K562 (cell line): ENCODE data around the gene FOXN1. TPM values are rescaled to one million over a fixed set of nuclear protein-coding genes. Genes with fewer than 3 reads are reported as not detected.

Experiments used
- ADNP ChIP-seq: fragments of 200-800 bp; sonication (Bioruptor generic); IDR thresholded peaks from 2 replicates; pipeline ENCODE4 v1.6.1; 2016; ENCODE audit warnings: missing genetic modification characterization, missing compliant biosample characterization
- ASH1L ChIP-seq: fragments of 450-650 bp; IDR thresholded peaks from 2 replicates; pipeline ENCODE4 v1.6.1; 2018; ENCODE audit warnings: borderline replicate concordance, mild to moderate bottlenecking, low read depth; ENCODE audit not compliant: partially characterized antibody
- BCLAF1 ChIP-seq, 2 experiments: fragments of 450-650 bp in 1 of 2; IDR thresholded peaks; 2 replicates each; pipeline ENCODE4 v1.6.1; 2011 to 2017; ENCODE audit warnings: low read depth in 2 of 2, antibody characterized with exemption in 1 of 2, borderline replicate concordance in 1 of 2, low read length in 1 of 2, mild to moderate bottlenecking in 1 of 2, mixed read lengths in 1 of 2; ENCODE audit not compliant: control insufficient read depth in 1 of 2
- CBFA2T2 ChIP-seq: fragments of 450-650 bp; conservative IDR thresholded peaks from 2 replicates; pipeline ENCODE4 v1.6.1; 2017; ENCODE audit warnings: mild to moderate bottlenecking
- CC2D1A ChIP-seq: fragments of 450-650 bp; IDR thresholded peaks from 2 replicates; pipeline ENCODE4 v1.6.1; 2017; ENCODE audit warnings: mild to moderate bottlenecking
- FOXA1 ChIP-seq: fragments of 450-650 bp; IDR thresholded peaks from 2 replicates; pipeline ENCODE4 v1.6.1; 2016; ENCODE audit warnings: mild to moderate bottlenecking, borderline replicate concordance
- NCOA4 ChIP-seq: fragments of 450-650 bp; IDR thresholded peaks from 2 replicates; pipeline ENCODE4 v1.6.1; 2018; ENCODE audit warnings: mild to moderate bottlenecking; ENCODE audit not compliant: partially characterized antibody
- SREBF1 ChIP-seq: fragments of 150-350 bp; IDR thresholded peaks from 2 replicates; pipeline ENCODE4 v1.6.1; 2014; ENCODE audit warnings: antibody characterized with exemption, low read depth, low read length, borderline replicate concordance
- TCF3 ChIP-seq: sonication (generic); formaldehyde crosslinking; IDR thresholded peaks from 2 replicates; pipeline ENCODE4 v1.4.0; 2020; ENCODE audit warnings: mild to moderate bottlenecking, missing genetic modification reagents
- XRCC3 ChIP-seq: fragments of 450-650 bp; IDR thresholded peaks from 2 replicates; pipeline ENCODE4 v1.6.1; 2017; ENCODE audit warnings: mild to moderate bottlenecking, moderate library complexity
- YY1 ChIP-seq, 3 experiments: IDR thresholded peaks; 2 replicates each; pipeline ENCODE4 v1.6.1; 2011; ENCODE audit warnings: low read length in 2 of 3, mild to moderate bottlenecking in 2 of 3, moderate library complexity in 2 of 3, borderline replicate concordance in 1 of 3, control low read depth in 1 of 3, low read depth in 1 of 3; ENCODE audit not compliant: insufficient read depth in 3 of 3, insufficient replicate concordance in 2 of 3, control insufficient read depth in 1 of 3, insufficient read length in 1 of 3; ENCODE audit errors: extremely low read depth in 1 of 3
- ZFP36 ChIP-seq: fragments of 150-350 bp; IDR thresholded peaks from 2 replicates; pipeline ENCODE4 v1.6.1; 2018; ENCODE audit warnings: low read length, low read depth; ENCODE audit not compliant: partially characterized antibody
- ZNF324 ChIP-seq: fragments of 250-450 bp; sonication (Bioruptor Pico); IDR thresholded peaks from 2 replicates; pipeline ENCODE4 v1.4.0; 2020; ENCODE audit warnings: mild to moderate bottlenecking
- ZNF592 ChIP-seq: fragments of 450-650 bp; IDR thresholded peaks from 2 replicates; pipeline ENCODE4 v1.6.1; 2017; ENCODE audit warnings: antibody characterized with exemption, mild to moderate bottlenecking
- ZNF639 ChIP-seq, 2 experiments: fragments of 200-800 bp in 1 of 2; sonication (Bioruptor generic) in 1 of 2; sonication (generic) in 1 of 2; formaldehyde crosslinking in 1 of 2; IDR thresholded peaks in 1 of 2; conservative IDR thresholded peaks in 1 of 2; 2 replicates each; pipeline versions ENCODE4 v1.5.0 to v1.6.1; 2016 to 2020; ENCODE audit warnings: missing compliant biosample characterization in 1 of 2, missing genetic modification characterization in 1 of 2, missing genetic modification reagents in 1 of 2
- ZNF740 ChIP-seq, 3 experiments: fragments of 200-800 bp in 1 of 3; sonication (Bioruptor generic) in 1 of 3; sonication (generic) in 1 of 3; formaldehyde crosslinking in 1 of 3; IDR thresholded peaks; 2 replicates each; pipeline versions ENCODE4 v1.6.1 to v1.8.0; 2016 to 2022; ENCODE audit warnings: mild to moderate bottlenecking in 2 of 3, missing compliant biosample characterization in 2 of 3, missing genetic modification characterization in 2 of 3, missing genetic modification reagents in 1 of 3
- polyA plus RNA-seq, 8 experiments: library from polyadenylated mRNA; depleted of rRNA in 4 of 8; stranded (reverse) in 5 of 8; unstranded in 3 of 8; fragments of >200 nt; fragmentation: Nextera tagmentation in 2 of 8; fragmentation: Illumina TruSeq in 1 of 8; extraction: Ambion mirVana in 2 of 8; extraction: Trizol in 1 of 8; gene quantifications; 2 replicates each; pipeline versions ENCODE4 v1.2.1 to v1.2.3, GENCODE V29; 2011 to 2014; ENCODE audit warnings: inconsistent platforms in 1 of 8, missing spikeins in 1 of 8
- total RNA-seq, 7 experiments: library from RNA; depleted of rRNA in 6 of 7; stranded (reverse); fragments of >200 nt in 6 of 7; fragmentation: Illumina TruSeq in 2 of 7; extraction: Trizol in 2 of 7; gene quantifications; 2 replicates each; pipeline versions ENCODE4 v1.2.1 to v1.2.3, GENCODE V29; 2011 to 2021; ENCODE audit warnings: low replicate concordance in 1 of 7

Gene FOXN1
- total and polyA plus RNA-seq, 9 of the 15 experiments (the other 6 are each of a cell fraction or from before 2014, with no cell fraction given) = not detected

GRCh38 chr17:28527181-28527681 lies 21.1 kb downstream of the FOXN1 start (continued):
- TF ChIP-seq ZNF592 = no peak
- no peak for TF ChIP-seq ZNF324 (CRISPR knock-in tag)
- no peak for TF ChIP-seq ADNP (tag)
- no peak for TF ChIP-seq ZFP36
- no peak for TF ChIP-seq ASH1L
- TF ChIP-seq BCLAF1 (IDR thresholded peaks at IDR 0.05; ENCODE audit: borderline replicate concordance in 1 of 2, control insufficient read depth in 1 of 2, low read depth in 2 of 2, low read length in 1 of 2) = no peak
- no peak for TF ChIP-seq XRCC3
- no peak for TF ChIP-seq ZNF740 (CRISPR knock-in tag; IDR thresholded peaks at IDR 0.05)
- no peak for TF ChIP-seq ZNF740 (tag; IDR thresholded peaks at IDR 0.05)
- TF ChIP-seq CBFA2T2 = peak; percentile 100
- peak in 1 of 2 experiments; percentile 51; a peak in 1 of 4 replicates for TF ChIP-seq ZNF639 (CRISPR knock-in tag; conservative IDR thresholded peaks at IDR 0.05 in 1 of 2, IDR thresholded peaks at IDR 0.05 in 1 of 2)
- peak; percentile 96 for TF ChIP-seq CC2D1A
- peak; percentile 99 for TF ChIP-seq TCF3 (CRISPR knock-in tag)
- TF ChIP-seq YY1 (IDR thresholded peaks at IDR 0.05; ENCODE audit: borderline replicate concordance in 1 of 3, control insufficient read depth in 1 of 3, extremely low read depth in 1 of 3, insufficient read depth in 3 of 3, insufficient read length in 1 of 3, insufficient replicate concordance in 2 of 3, low read depth in 1 of 3, low read length in 2 of 3) = no peak
- TF ChIP-seq FOXA1 = no peak
- no peak for TF ChIP-seq SREBF1
- peak; percentile 43 for TF ChIP-seq NCOA4
